ENCODE measurements around the gene GIPC2. TPM values are rescaled to one million over a fixed set of nuclear protein-coding genes. Genes with fewer than 3 reads are reported as not detected.

Gene GIPC2
- polyA plus RNA-seq, 1 donor (not counting 4 experiments of a cell fraction or from before 2014, with no cell fraction given) = 0.28 TPM

DNA sequence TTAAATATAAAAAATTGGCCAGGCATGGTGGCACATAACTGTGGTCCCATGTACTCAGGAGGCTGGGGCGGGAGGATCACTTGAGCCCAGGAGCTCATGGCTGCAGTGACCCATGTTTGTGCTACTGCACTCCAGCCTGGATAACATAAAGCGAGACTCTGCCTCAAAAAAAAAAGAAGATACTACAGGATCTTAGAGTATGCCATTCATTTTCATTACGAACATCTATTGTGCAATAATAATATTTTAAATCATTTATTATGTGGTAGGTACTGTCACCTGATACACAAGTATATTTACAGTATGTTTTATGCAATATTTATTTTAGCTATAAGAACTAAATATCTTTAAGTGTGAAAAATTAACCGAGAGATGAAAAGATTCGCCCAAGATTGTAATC is 9.3 kb upstream of the GIPC2 start:
- Histone ChIP-seq H3K27me3 (ENCODE audit: control insufficient read depth, extremely low read depth, insufficient read depth, low read length) (no peaks in the 10 kb centered on the region), H3K4me3 (ENCODE audit: control insufficient read depth in 2 of 3, extremely low read depth in 1 of 3, insufficient read depth in 2 of 3, low read depth in 1 of 3, low read length in 3 of 3) (no peak overlapping the region), H3K27ac (ENCODE audit: control insufficient read depth, insufficient read depth, low read length) (no peak overlapping the region), H4K20me1 (ENCODE audit: control insufficient read depth, extremely low read depth, insufficient read depth, low read length) (no peaks in the 10 kb centered on the region), H3K36me3 (ENCODE audit: control insufficient read depth in 2 of 2, extremely low read depth in 1 of 2, insufficient read depth in 2 of 2, low read length in 2 of 2) (no peaks in the 10 kb centered on the region), H3K9ac (ENCODE audit: control insufficient read depth, extremely low read depth, insufficient read depth, low read length) (no peak overlapping the region), H3K9me1 (ENCODE audit: control insufficient read depth, extremely low read depth, insufficient read depth, low read length) (no peaks in the 10 kb centered on the region), H3K4me1 (ENCODE audit: control insufficient read depth, extremely low read depth, insufficient read depth, low read length) (peaks cover 17% of the 10 kb centered on the region), H3K4me2 (ENCODE audit: control insufficient read depth, extremely low read depth, insufficient read depth, low read depth, low read length) (no peak overlapping the region), H2AFZ (ENCODE audit: control insufficient read depth, low read length) (no peak overlapping the region), H3K9me3 (ENCODE audit: control insufficient read depth, low read depth, low read length) (no peaks in the 10 kb centered on the region), H3K79me2 (ENCODE audit: control insufficient read depth, insufficient read depth, low read length) (no peaks in the 10 kb centered on the region)
- TF ChIP-seq, protein P1, sequence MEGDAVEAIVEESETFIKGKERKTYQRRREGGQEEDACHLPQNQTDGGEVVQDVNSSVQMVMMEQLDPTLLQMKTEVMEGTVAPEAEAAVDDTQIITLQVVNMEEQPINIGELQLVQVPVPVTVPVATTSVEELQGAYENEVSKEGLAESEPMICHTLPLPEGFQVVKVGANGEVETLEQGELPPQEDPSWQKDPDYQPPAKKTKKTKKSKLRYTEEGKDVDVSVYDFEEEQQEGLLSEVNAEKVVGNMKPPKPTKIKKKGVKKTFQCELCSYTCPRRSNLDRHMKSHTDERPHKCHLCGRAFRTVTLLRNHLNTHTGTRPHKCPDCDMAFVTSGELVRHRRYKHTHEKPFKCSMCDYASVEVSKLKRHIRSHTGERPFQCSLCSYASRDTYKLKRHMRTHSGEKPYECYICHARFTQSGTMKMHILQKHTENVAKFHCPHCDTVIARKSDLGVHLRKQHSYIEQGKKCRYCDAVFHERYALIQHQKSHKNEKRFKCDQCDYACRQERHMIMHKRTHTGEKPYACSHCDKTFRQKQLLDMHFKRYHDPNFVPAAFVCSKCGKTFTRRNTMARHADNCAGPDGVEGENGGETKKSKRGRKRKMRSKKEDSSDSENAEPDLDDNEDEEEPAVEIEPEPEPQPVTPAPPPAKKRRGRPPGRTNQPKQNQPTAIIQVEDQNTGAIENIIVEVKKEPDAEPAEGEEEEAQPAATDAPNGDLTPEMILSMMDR (optimal IDR thresholded peaks at IDR 0.05 in 1 of 3, IDR thresholded peaks at IDR 0.05 in 1 of 3, conservative IDR thresholded peaks at IDR 0.05 in 1 of 3; ENCODE audit: extremely low read depth in 1 of 3, insufficient read depth in 2 of 3, low read length in 3 of 3) = no peak
- TF ChIP-seq EZH2 (IDR thresholded peaks at IDR 0.05; ENCODE audit: low read length) = no peak
- dilution Hi-C loops (cut with MboI; ENCODE audit: extremely low pct_ligation_motif_present, low sequenced_read_pairs) = no loop called here
- DNase-seq (ENCODE audit: low read depth, low spot score) = no peak
- no peak for FAIRE-seq

DNA sequence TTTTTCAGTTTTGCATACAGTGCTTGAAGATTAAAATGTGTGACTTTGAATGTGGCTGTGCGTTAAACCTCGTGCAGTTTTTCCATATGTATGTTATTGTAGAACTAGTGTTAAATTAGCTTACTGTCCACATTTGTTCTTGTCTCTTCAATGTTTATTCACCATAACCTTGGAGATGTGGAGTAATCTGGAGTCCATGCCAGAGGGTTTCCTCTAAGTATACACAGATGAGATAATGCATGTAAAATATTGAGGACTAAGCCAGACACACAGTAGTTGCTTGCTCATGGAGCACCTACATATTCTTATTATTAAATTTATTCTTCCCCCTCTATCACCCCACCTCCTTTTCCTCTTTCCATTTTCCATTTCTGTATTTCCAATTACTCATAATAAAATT is 7.7 kb upstream of the GIPC2 start:
- Histone ChIP-seq H3K4me3 (ENCODE audit: control insufficient read depth in 2 of 3, extremely low read depth in 1 of 3, insufficient read depth in 2 of 3, low read depth in 1 of 3, low read length in 3 of 3) (no peak overlapping the region), H3K27me3 (ENCODE audit: control insufficient read depth, extremely low read depth, insufficient read depth, low read length) (no peaks in the 10 kb centered on the region), H3K9me1 (ENCODE audit: control insufficient read depth, extremely low read depth, insufficient read depth, low read length) (no peaks in the 10 kb centered on the region), H3K9me3 (ENCODE audit: control insufficient read depth, low read depth, low read length) (no peaks in the 10 kb centered on the region), H3K36me3 (ENCODE audit: control insufficient read depth in 2 of 2, extremely low read depth in 1 of 2, insufficient read depth in 2 of 2, low read length in 2 of 2) (no peaks in the 10 kb centered on the region), H4K20me1 (ENCODE audit: control insufficient read depth, extremely low read depth, insufficient read depth, low read length) (no peaks in the 10 kb centered on the region), H3K4me2 (ENCODE audit: control insufficient read depth, extremely low read depth, insufficient read depth, low read depth, low read length) (no peak overlapping the region), H3K79me2 (ENCODE audit: control insufficient read depth, insufficient read depth, low read length) (no peaks in the 10 kb centered on the region), H3K9ac (ENCODE audit: control insufficient read depth, extremely low read depth, insufficient read depth, low read length) (no peak overlapping the region), H2AFZ (ENCODE audit: control insufficient read depth, low read length) (no peak overlapping the region), H3K27ac (ENCODE audit: control insufficient read depth, insufficient read depth, low read length) (no peak overlapping the region), H3K4me1 (ENCODE audit: control insufficient read depth, extremely low read depth, insufficient read depth, low read length) (peaks cover 14% of the 10 kb centered on the region)
- TF ChIP-seq, protein P1 (optimal IDR thresholded peaks at IDR 0.05 in 1 of 3, IDR thresholded peaks at IDR 0.05 in 1 of 3, conservative IDR thresholded peaks at IDR 0.05 in 1 of 3; ENCODE audit: extremely low read depth in 1 of 3, insufficient read depth in 2 of 3, low read length in 3 of 3) = no peak
- TF ChIP-seq EZH2 (IDR thresholded peaks at IDR 0.05; ENCODE audit: low read length) = no peak
- DNase-seq (ENCODE audit: low read depth, low spot score) = no peak
- dilution Hi-C loops (cut with MboI; ENCODE audit: extremely low pct_ligation_motif_present, low sequenced_read_pairs) = no loop called here
- FAIRE-seq = no peak

Measured in keratinocyte (primary cell).